HCT116 (cell line): ENCODE data around the gene AOAH. TPM values are rescaled to one million over a fixed set of nuclear protein-coding genes. Genes with fewer than 3 reads are reported as not detected.
A peak's percentile ranks its signal among the peaks of the same experiment; 100 is the strongest.

ENCODE experiments used
- ATAC-seq: fragments of 200-7000 bp; cut with Tn5 transposase; 2 replicates; pipeline ENCODE4 v1.9.1; 2020; ENCODE audit warnings: mild to moderate bottlenecking, moderate library complexity
- BruUV-seq: library from RNA; stranded (reverse); fragments of 400-500 nt; replicated peaks from 2 replicates; lab custom pipeline; 2021; lab: Mats Ljungman, UMichigan
- CTCF ChIA-PET: fragments of 300-600 bp; sonication (Branson Sonifier 250); formaldehyde crosslinking; loops from one replicate; lab custom pipeline; 2021; ENCODE audit warnings: antibody characterized with exemption; lab: Charles Lee
- POLR2A ChIA-PET: fragments of 300-600, 350-600 bp; sonication (Branson Sonifier 250); formaldehyde crosslinking; loops from one replicate; lab custom pipeline; 2021; ENCODE audit warnings: antibody characterized with exemption; lab: Charles Lee
- RAD21 ChIA-PET, 2 experiments: fragments of 300-600 bp; sonication (Branson Sonifier 250); formaldehyde crosslinking; loops; one replicate each; lab custom pipeline; 2023; ENCODE audit warnings: low total read pairs in 2 of 2; ENCODE audit not compliant: uncharacterized antibody in 2 of 2, unreplicated experiment in 2 of 2, low non-redundant PET in 1 of 2; lab: Charles Lee
- DNase-seq: peaks from one replicate; pipeline ENCODE4 v3.0.0-alpha.2; 2010; ENCODE audit warnings: low read depth, low spot score
- H2AFZ ChIP-seq: fragments of 200-600 bp; shearing (Covaris generic), sonication (generic); 2 replicates; pipeline ENCODE4 v1.6.1; 2017; ENCODE audit warnings: low read depth, mixed run types, mixed read lengths, antibody characterized with exemption, low read length; ENCODE audit not compliant: poor library complexity, severe bottlenecking
- H3K27ac ChIP-seq: 2 replicates; pipeline ENCODE4 v1.5.1; 2012; ENCODE audit warnings: low read depth, low read length
- H3K27me3 ChIP-seq: fragments of 200-600 bp; sonication (generic); 2 replicates; pipeline ENCODE4 v1.6.1; 2016; ENCODE audit warnings: mixed run types, low read length, mixed read lengths; ENCODE audit not compliant: insufficient read depth
- H3K36me3 ChIP-seq, 2 experiments: fragments of 200-500 bp in 1 of 2; fragments of 200-600 bp in 1 of 2; sonication (Bioruptor generic) in 1 of 2; sonication (generic) in 1 of 2; 2 replicates each; pipeline versions ENCODE4 v1.5.1 to v1.6.1; 2014 to 2016; ENCODE audit warnings: low read length in 2 of 2, inconsistent platforms in 1 of 2, mixed read lengths in 1 of 2, mixed run types in 1 of 2; ENCODE audit not compliant: insufficient read depth in 2 of 2, control insufficient read depth in 1 of 2
- H3K4me1 ChIP-seq, 2 experiments: fragments of 200-600 bp in 1 of 2; sonication (generic) in 1 of 2; 2 replicates each; pipeline versions ENCODE4 v1.5.1 to v1.6.1; 2012 to 2017; ENCODE audit warnings: low read length in 2 of 2, inconsistent platforms in 1 of 2, mild to moderate bottlenecking in 1 of 2, mixed read lengths in 1 of 2, mixed run types in 1 of 2, moderate library complexity in 1 of 2; ENCODE audit not compliant: insufficient read depth in 2 of 2, control insufficient read depth in 1 of 2
- H3K4me2 ChIP-seq: fragments of 200-600 bp; sonication (generic); 2 replicates; pipeline ENCODE4 v1.6.1; 2017; ENCODE audit warnings: mixed run types, low read length, mixed read lengths
- H3K4me3 ChIP-seq, 2 experiments: fragments of 200-600 bp in 1 of 2; sonication (generic) in 1 of 2; replicated peaks in 1 of 2; 2 replicates each; pipeline ENCODE4 v1.5.1; 2011 to 2016; ENCODE audit warnings: low read length in 2 of 2, control low read depth in 1 of 2, low read depth in 1 of 2, mild to moderate bottlenecking in 1 of 2, mixed read lengths in 1 of 2, mixed run types in 1 of 2
- H3K79me2 ChIP-seq: fragments of 200-600 bp; sonication (generic); 2 replicates; pipeline ENCODE4 v1.6.1; 2017; ENCODE audit warnings: mild to moderate bottlenecking, mixed run types, low read length, moderate library complexity, mixed read lengths; ENCODE audit not compliant: insufficient read depth
- H3K9ac ChIP-seq: fragments of 200-600 bp; sonication (generic); 2 replicates; pipeline ENCODE4 v1.6.1; 2016; ENCODE audit warnings: low read length, mixed read lengths
- H3K9me2 ChIP-seq: fragments of 200-600 bp; sonication (generic), shearing (Covaris generic); 2 replicates; pipeline ENCODE4 v1.6.1; 2017; ENCODE audit warnings: mixed run types, mild to moderate bottlenecking, moderate library complexity; ENCODE audit not compliant: insufficient read depth
- H3K9me3 ChIP-seq, 2 experiments: fragments of 200-500 bp in 1 of 2; fragments of 200-600 bp in 1 of 2; sonication (Bioruptor generic) in 1 of 2; sonication (generic) in 1 of 2; 2 replicates each; pipeline ENCODE4 v1.6.1; 2014 to 2017; ENCODE audit warnings: low read length in 2 of 2, mixed read lengths in 2 of 2, inconsistent platforms in 1 of 2, low read depth in 1 of 2, mild to moderate bottlenecking in 1 of 2, mixed run types in 1 of 2, moderate library complexity in 1 of 2; ENCODE audit not compliant: control insufficient read depth in 1 of 2, insufficient read depth in 1 of 2
- H4K20me1 ChIP-seq: fragments of 200-600 bp; sonication (generic), shearing (Covaris generic); 2 replicates; pipeline ENCODE4 v1.6.1; 2017; ENCODE audit warnings: mixed run types, mild to moderate bottlenecking, moderate library complexity; ENCODE audit not compliant: insufficient read depth
- CBX3 ChIP-seq: IDR thresholded peaks from 2 replicates; pipeline ENCODE4 v1.6.1; 2012; ENCODE audit warnings: low read depth
- CTCF ChIP-seq, 3 experiments: fragments of 200-600 bp in 1 of 3; sonication (generic) in 1 of 3; IDR thresholded peaks in 2 of 3; conservative IDR thresholded peaks in 1 of 3; 2 replicates each; pipeline ENCODE4 v1.5.1; 2012 to 2017; ENCODE audit warnings: low read depth in 2 of 3, low read length in 2 of 3, antibody characterized with exemption in 1 of 3, borderline replicate concordance in 1 of 3, control low read depth in 1 of 3, mild to moderate bottlenecking in 1 of 3, mixed read lengths in 1 of 3, mixed run types in 1 of 3, moderate library complexity in 1 of 3; ENCODE audit not compliant: insufficient read depth in 1 of 3
- EZH2 ChIP-seq: fragments of 200-600 bp; sonication (generic); IDR thresholded peaks from 2 replicates; pipeline ENCODE4 v1.6.1; 2017; ENCODE audit warnings: antibody characterized with exemption, mixed run types
- FOSL1 ChIP-seq: IDR thresholded peaks from 2 replicates; pipeline ENCODE4 v1.6.1; 2012; ENCODE audit warnings: low read depth
- POLR2A ChIP-seq: IDR thresholded peaks from 2 replicates; pipeline ENCODE4 v1.7.0; 2011; ENCODE audit warnings: borderline replicate concordance; ENCODE audit not compliant: insufficient read depth, insufficient read length; ENCODE audit errors: extremely low read depth
- POLR2AphosphoS5 ChIP-seq: IDR thresholded peaks from 2 replicates; pipeline ENCODE4 v1.6.1; 2011; ENCODE audit warnings: mild to moderate bottlenecking, low read depth, low read length, moderate library complexity
- SIN3A ChIP-seq: IDR thresholded peaks from 2 replicates; pipeline ENCODE4 v1.6.1; 2012; ENCODE audit warnings: low read depth
- YY1 ChIP-seq: IDR thresholded peaks from 2 replicates; pipeline ENCODE4 v1.6.1; 2011; ENCODE audit warnings: low read length, low read depth, moderate library complexity, mild to moderate bottlenecking; ENCODE audit not compliant: insufficient replicate concordance; ENCODE audit errors: extremely low read depth
- ZFX ChIP-seq: fragments of 450-650 bp; IDR thresholded peaks from 2 replicates; pipeline ENCODE4 v1.6.1; 2017
- intact Hi-C: fragments of 100-400 bp; cut with micrococcal nuclease; formaldehyde crosslinking; loops from 2 replicates; pipeline ENCODE4 v1.10.0; 2022
- total RNA-seq: library from RNA; stranded (reverse); gene quantifications from one replicate; pipeline ENCODE4 v1.2.1, GENCODE V29; 2021; ENCODE audit not compliant: unreplicated experiment

AOAH gene
- total RNA-seq, 1 experiment from 2014 or later = 1.1 TPM

GRCh38 chr7:36673703-36674102, 50.6 kb downstream of the AOAH start:
- H3K27me3 ChIP-seq = no peaks in the 10 kb centered on the region
- TF ChIP-seq POLR2AphosphoS5 (no peak), FOSL1 (no peak), YY1 (no peak), ZFX (no peak), SIN3A (no peak), CBX3 (no peak), EZH2 (no peak)
- no peak overlapping the region for H3K4me2 ChIP-seq
- no peak overlapping the region for H3K9ac ChIP-seq
- BruUV-seq = no TSS peak
- no peak for ATAC-seq
- H4K20me1 ChIP-seq = no peaks in the 10 kb centered on the region
- H3K36me3 ChIP-seq = no peaks in the 10 kb centered on the region
- no peak for DNase-seq
- H3K9me3 ChIP-seq = no peaks in the 10 kb centered on the region
- H2AFZ ChIP-seq = no peak overlapping the region
- intact Hi-C loops = loop anchor here (5.0 kb wide), 1 partner anchor 509 kb away; no protein-coding TSS in a partner anchor
- peaks cover 5 to 12% of the 10 kb centered on the region in 2 experiments for H3K4me1 ChIP-seq
- ChIA-PET CTCF (interaction anchor here (1.2 to 2.2 kb wide), 2 partner anchors 186 to 508 kb away, joined by 4 to 5 read pairs; no protein-coding TSS in a partner anchor), RAD21 (interaction anchor here in 1 of 2 experiments (1.2 kb wide), 1 partner anchor 186 kb away, joined by 4 read pairs; no protein-coding TSS in a partner anchor), POLR2A (no interaction called here)
- H3K27ac ChIP-seq = no peak overlapping the region
- no peak overlapping the region for H3K4me3 ChIP-seq
- H3K9me2 ChIP-seq = no peaks in the 10 kb centered on the region
- no peaks in the 10 kb centered on the region for H3K79me2 ChIP-seq

- Histone ChIP-seq H4K20me1 (no peaks in the 10 kb centered on the region), H2AFZ (no peak overlapping the region), H3K4me2 (no peak overlapping the region), H3K79me2 (no peaks in the 10 kb centered on the region), H3K9ac (no peak overlapping the region), H3K4me1 (peaks cover 5 to 21% of the 10 kb centered on the region in 2 experiments), H3K36me3 (no peaks in the 10 kb centered on the region), H3K27ac (no peak overlapping the region), H3K9me2 (no peaks in the 10 kb centered on the region), H3K4me3 (no peak overlapping the region), H3K27me3 (no peaks in the 10 kb centered on the region), H3K9me3 (no peaks in the 10 kb centered on the region)
- no peak for ATAC-seq
- ChIA-PET CTCF (interaction anchor here (0.7 to 3.2 kb wide), 22 partner anchors 8 to 527 kb away, joined by 3 to 25 read pairs (median 4); no protein-coding TSS in a partner anchor), POLR2A (interaction anchor here (0.7 to 1.9 kb wide), 3 partner anchors 10 to 183 kb away, joined by 3 to 5 read pairs (median 5); no protein-coding TSS in a partner anchor), RAD21 (interaction anchor here (0.7 to 1.9 kb wide), 5 partner anchors 182 to 511 kb away, joined by 3 to 11 read pairs (median 4); no protein-coding TSS in a partner anchor)
- no peak for DNase-seq
- BruUV-seq = no TSS peak
- TF ChIP-seq CTCF (IDR thresholded peaks at IDR 0.05 in 2 of 3, conservative IDR thresholded peaks at IDR 0.05 in 1 of 3; ENCODE audit: borderline replicate concordance in 1 of 3, insufficient read depth in 1 of 3, low read depth in 2 of 3, low read length in 2 of 3) = 0 out of 6 replicates have a peak, but pooled peaks of 1 of the 3 experiments have one; percentile 2
- TF ChIP-seq POLR2A = no peak
- intact Hi-C loops = loop anchor here (5.0 kb wide), 1 partner anchor 511 kb away; no protein-coding TSS in a partner anchor
These were observed 52.9 kb downstream of the AOAH start for GRCh38 chr7:36671432-36671829.
